CD4-positive, alpha-beta T cell (primary cell): ENCODE measurements around the gene PTP4A1. TPM values are rescaled to one million over a fixed set of nuclear protein-coding genes. Genes with fewer than 3 reads are reported as not detected.
A peak's percentile ranks its signal among the peaks of the same experiment; 100 is the strongest.

ENCODE experiments used
- ATAC-seq: fragments of 200-7000 bp; cut with Tn5 transposase; one replicate; pipeline ENCODE4 v1.10.0; 2022; ENCODE audit warnings: mild to moderate bottlenecking; ENCODE audit not compliant: poor library complexity
- CTCF ChIA-PET: fragments of 350-600 bp; sonication (Branson Sonifier 250); formaldehyde crosslinking; loops from one replicate; lab custom pipeline; 2021; ENCODE audit warnings: antibody characterized with exemption, inconsistent platforms; lab: Charles Lee
- POLR2A ChIA-PET: fragments of 350-600 bp; sonication (Branson Sonifier 250); formaldehyde crosslinking; loops from one replicate; lab custom pipeline; 2021; ENCODE audit warnings: antibody characterized with exemption, inconsistent platforms; lab: Charles Lee
- DNase-seq, 14 experiments: peaks; one replicate each; pipeline ENCODE4 v3.0.0-alpha.2; 2013 to 2020; ENCODE audit warnings: mixed read lengths in 2 of 14
- H3K27ac ChIP-seq, 2 donors: one replicate each; pipeline versions ENCODE4 v1.5.1 to v1.7.0; 2013; ENCODE audit warnings: low read length in 2 of 2, low read depth in 1 of 2, mild to moderate bottlenecking in 1 of 2
- H3K27me3 ChIP-seq, 2 experiments: 1 replicate in 1 of 2; 2 replicates in 1 of 2; pipeline versions ENCODE4 v1.6.1 to v1.7.0; 2013; ENCODE audit warnings: low read length in 2 of 2, control low read depth in 1 of 2, mild to moderate bottlenecking in 1 of 2, moderate library complexity in 1 of 2; ENCODE audit not compliant: insufficient read depth in 2 of 2, control insufficient read depth in 1 of 2
- H3K36me3 ChIP-seq: one replicate; pipeline ENCODE4 v1.6.1; 2013; ENCODE audit warnings: low read length, control low read depth; ENCODE audit not compliant: insufficient read depth
- H3K4me1 ChIP-seq: one replicate; pipeline ENCODE4 v1.6.1; 2013; ENCODE audit warnings: low read length, control low read depth; ENCODE audit not compliant: insufficient read depth
- H3K4me3 ChIP-seq: one replicate; pipeline ENCODE4 v1.5.1; 2013; ENCODE audit warnings: mild to moderate bottlenecking, low read length, moderate library complexity
- H3K9me3 ChIP-seq, 2 experiments: 1 replicate in 1 of 2; 2 replicates in 1 of 2; pipeline versions ENCODE4 v1.6.1 to v1.7.0; 2013; ENCODE audit warnings: low read length in 2 of 2, mild to moderate bottlenecking in 2 of 2, control low read depth in 1 of 2, moderate library complexity in 1 of 2; ENCODE audit not compliant: control insufficient read depth in 1 of 2, insufficient read depth in 1 of 2
- H3K27ac Mint-ChIP-seq: one replicate; pipeline ENCODE4 v1.8.0; 2020; ENCODE audit warnings: mixed read lengths
- H3K27me3 Mint-ChIP-seq: one replicate; pipeline ENCODE4 v1.8.0; 2021; ENCODE audit warnings: mixed read lengths
- H3K36me3 Mint-ChIP-seq: one replicate; pipeline ENCODE4 v1.8.0; 2021; ENCODE audit warnings: low read depth, mixed read lengths
- H3K4me1 Mint-ChIP-seq: one replicate; pipeline ENCODE4 v1.8.0; 2021; ENCODE audit warnings: low read depth, mixed read lengths
- H3K4me3 Mint-ChIP-seq: one replicate; pipeline ENCODE4 v1.8.0; 2020; ENCODE audit warnings: mild to moderate bottlenecking, mixed read lengths
- H3K9me3 Mint-ChIP-seq: one replicate; pipeline ENCODE4 v1.8.0; 2020; ENCODE audit warnings: mixed read lengths
- intact Hi-C, 2 experiments: fragments of 100-400 bp; cut with DNase I in 1 of 2; cut with micrococcal nuclease in 1 of 2; formaldehyde crosslinking; loops; one replicate each; pipeline versions ENCODE4 v1.15.1 to v1.9.0; 2023 to 2025; cut with DNase I, micrococcal nuclease
- total RNA-seq, 174 experiments: library from RNA in 2 of 174; stranded (reverse) in 2 of 174; gene quantifications; one replicate each; pipeline ENCODE4 v1.2.3 and lab custom pipeline; 2021 to 2026
- TF ChIP-seq, protein P1 (sequence below): fragments of 200-600 bp; IDR thresholded peaks from one replicate; pipeline ENCODE4 v1.8.0; 2022; ENCODE audit warnings: antibody characterized with exemption, mild to moderate bottlenecking

Gene PTP4A1
- total RNA-seq, 2 experiments from 2014 or later: 254 to 258 TPM

DNA sequence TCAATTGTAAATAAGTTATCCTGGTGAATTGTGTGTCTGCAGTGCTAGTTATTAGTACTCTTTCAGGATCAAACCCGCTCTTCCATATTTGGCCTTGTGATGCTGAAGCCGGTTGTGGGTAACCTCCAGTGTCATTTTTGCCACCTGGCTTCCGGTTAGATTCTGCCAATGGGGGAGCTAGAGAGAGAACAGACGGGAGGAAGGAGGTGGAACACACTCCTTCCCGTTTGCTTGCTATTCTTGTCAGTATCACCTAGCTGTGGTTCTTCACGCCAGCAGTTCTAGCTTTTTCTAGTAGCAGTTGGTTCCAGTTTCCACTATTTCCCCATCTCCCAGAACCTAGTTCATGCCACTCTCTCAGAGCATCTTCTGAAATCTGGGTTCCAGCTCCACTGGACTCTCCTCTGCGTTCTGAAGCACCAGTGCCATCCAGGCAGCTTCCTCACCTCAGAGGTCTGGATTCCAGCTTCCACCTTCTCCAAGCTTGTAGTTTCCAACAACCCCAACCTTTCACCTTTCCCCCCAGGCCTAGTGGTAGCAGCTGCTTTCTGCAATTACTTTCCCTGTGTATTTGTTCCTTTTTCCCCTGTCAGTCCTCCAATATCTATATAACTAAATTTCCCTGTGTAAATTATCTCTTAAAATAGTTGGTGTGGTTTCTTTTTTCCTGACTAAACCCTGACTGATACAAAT is 46.9 kb upstream of the PTP4A1 start:
- no peak overlapping the region for H3K27ac ChIP-seq
- ATAC-seq (no peak), DNase-seq (peak in 3 of 14 experiments; percentile 5 to 49 (median 25))
- Mint-ChIP-seq H3K9me3 (no peaks in the 10 kb centered on the region), H3K36me3 (no peaks in the 10 kb centered on the region), H3K4me1 (peaks cover 8% of the 10 kb centered on the region), H3K4me3 (no peak overlapping the region), H3K27ac (no peak overlapping the region), H3K27me3 (no peaks in the 10 kb centered on the region)
- H3K27me3 ChIP-seq: no peaks in the 10 kb centered on the region
- TF ChIP-seq, protein P1, sequence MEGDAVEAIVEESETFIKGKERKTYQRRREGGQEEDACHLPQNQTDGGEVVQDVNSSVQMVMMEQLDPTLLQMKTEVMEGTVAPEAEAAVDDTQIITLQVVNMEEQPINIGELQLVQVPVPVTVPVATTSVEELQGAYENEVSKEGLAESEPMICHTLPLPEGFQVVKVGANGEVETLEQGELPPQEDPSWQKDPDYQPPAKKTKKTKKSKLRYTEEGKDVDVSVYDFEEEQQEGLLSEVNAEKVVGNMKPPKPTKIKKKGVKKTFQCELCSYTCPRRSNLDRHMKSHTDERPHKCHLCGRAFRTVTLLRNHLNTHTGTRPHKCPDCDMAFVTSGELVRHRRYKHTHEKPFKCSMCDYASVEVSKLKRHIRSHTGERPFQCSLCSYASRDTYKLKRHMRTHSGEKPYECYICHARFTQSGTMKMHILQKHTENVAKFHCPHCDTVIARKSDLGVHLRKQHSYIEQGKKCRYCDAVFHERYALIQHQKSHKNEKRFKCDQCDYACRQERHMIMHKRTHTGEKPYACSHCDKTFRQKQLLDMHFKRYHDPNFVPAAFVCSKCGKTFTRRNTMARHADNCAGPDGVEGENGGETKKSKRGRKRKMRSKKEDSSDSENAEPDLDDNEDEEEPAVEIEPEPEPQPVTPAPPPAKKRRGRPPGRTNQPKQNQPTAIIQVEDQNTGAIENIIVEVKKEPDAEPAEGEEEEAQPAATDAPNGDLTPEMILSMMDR: no peak
- no peak overlapping the region for H3K4me3 ChIP-seq
- CTCF ChIA-PET: interaction anchor here (1.8 kb wide), 1 partner anchor 8 kb away, joined by 3 read pairs; no protein-coding TSS in a partner anchor
- intact Hi-C loops: no loop called here
- no peaks in the 10 kb centered on the region for H3K9me3 ChIP-seq
- H3K4me1 ChIP-seq: no peaks in the 10 kb centered on the region
- POLR2A ChIA-PET: no interaction called here
- H3K36me3 ChIP-seq: no peaks in the 10 kb centered on the region

DNA sequence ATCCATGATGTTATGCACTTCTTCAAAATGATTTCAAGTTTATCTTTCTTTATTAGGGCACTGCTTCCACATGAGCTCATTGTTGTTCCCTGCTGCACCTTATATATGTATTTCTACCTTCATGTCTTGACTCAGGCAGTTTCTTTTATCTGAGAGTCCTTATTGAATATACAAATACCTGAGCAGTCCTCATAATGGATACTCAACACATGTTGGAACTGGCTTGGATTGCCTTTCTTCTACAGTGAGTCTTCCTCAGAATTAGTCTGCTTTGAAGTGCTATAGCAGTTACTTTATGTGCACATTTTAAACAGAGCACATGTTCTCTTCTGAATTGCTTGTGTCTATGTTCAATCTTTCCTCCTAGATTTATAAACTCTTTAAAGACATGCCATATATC is 45.3 kb upstream of the PTP4A1 start:
- H3K4me3 ChIP-seq: no peak overlapping the region
- no peaks in the 10 kb centered on the region for H3K9me3 ChIP-seq
- no peaks in the 10 kb centered on the region for H3K36me3 ChIP-seq
- H3K27ac Mint-ChIP-seq: no peak overlapping the region
- intact Hi-C loops: no loop called here
- H3K27ac ChIP-seq: no peak overlapping the region
- ChIA-PET POLR2A (no interaction called here), CTCF (no interaction called here)
- H3K4me3 Mint-ChIP-seq: no peak overlapping the region
- H3K4me1 ChIP-seq: no peaks in the 10 kb centered on the region
- H3K4me1 Mint-ChIP-seq: peaks cover 8% of the 10 kb centered on the region
- no peaks in the 10 kb centered on the region for H3K36me3 Mint-ChIP-seq
- no peak for ATAC-seq
- no peak for DNase-seq
- no peaks in the 10 kb centered on the region for H3K27me3 ChIP-seq
- TF ChIP-seq, protein P1: no peak
- H3K27me3 Mint-ChIP-seq: no peaks in the 10 kb centered on the region
- no peaks in the 10 kb centered on the region for H3K9me3 Mint-ChIP-seq

DNA sequence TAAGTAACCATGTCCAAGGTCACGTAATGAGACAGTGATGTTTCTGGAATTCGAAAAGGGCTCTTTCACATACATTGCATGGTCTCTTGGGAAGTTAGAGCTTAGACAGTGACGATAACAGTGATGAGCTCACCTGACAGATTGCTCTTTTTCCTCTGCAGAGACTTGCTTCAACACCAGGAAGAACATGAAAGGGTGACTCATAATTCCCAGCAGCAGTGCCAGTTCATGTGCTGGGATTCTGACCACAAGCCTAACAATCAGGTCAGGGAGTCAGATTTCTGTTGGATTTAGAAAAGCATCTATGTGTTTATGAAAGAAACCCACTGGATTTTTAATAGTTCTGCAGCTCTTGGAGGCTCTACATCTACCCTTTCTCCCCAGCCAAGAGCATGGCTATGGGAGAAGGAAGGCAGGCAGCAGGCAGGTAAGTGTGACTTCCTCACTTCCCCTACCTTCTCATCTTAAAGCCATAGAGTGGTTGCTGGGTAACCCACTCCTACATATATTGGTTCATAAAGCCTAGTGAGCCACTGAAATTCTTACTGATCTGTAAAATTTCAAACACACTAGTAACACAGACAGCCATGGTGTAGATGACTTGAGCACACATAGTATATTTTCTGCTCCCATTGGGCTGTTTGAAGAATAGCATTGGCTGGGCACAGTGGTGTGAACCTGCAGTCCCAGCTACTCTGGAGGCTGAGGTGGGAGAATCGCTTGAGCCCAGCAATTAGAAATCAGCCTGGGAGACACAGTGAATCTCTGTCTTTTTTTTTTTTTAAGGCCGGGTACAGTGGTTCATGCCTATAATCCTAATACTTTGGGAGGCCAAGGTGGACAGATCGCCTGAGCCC is 44.4 kb upstream of the PTP4A1 start:
- DNase-seq (no peak), ATAC-seq (no peak)
- no peaks in the 10 kb centered on the region for H3K9me3 Mint-ChIP-seq
- H3K4me3 Mint-ChIP-seq: no peak overlapping the region
- no peak overlapping the region for H3K27ac Mint-ChIP-seq
- H3K36me3 ChIP-seq: no peaks in the 10 kb centered on the region
- no peaks in the 10 kb centered on the region for H3K27me3 ChIP-seq
- no peak overlapping the region for H3K4me3 ChIP-seq
- H3K27ac ChIP-seq: no peak overlapping the region
- H3K4me1 ChIP-seq: no peaks in the 10 kb centered on the region
- TF ChIP-seq, protein P1: no peak
- H3K36me3 Mint-ChIP-seq: no peaks in the 10 kb centered on the region
- ChIA-PET POLR2A (no interaction called here), CTCF (no interaction called here)
- peaks cover 8% of the 10 kb centered on the region for H3K4me1 Mint-ChIP-seq
- no peaks in the 10 kb centered on the region for H3K27me3 Mint-ChIP-seq
- no peaks in the 10 kb centered on the region for H3K9me3 ChIP-seq
- intact Hi-C loops: no loop called here
